SK-N-DZ (cell line): ENCODE measurements around the gene PIGQ.

Experiments
- DNase-seq: peaks from one replicate; pipeline ENCODE4 v3.0.0-alpha.2; 2015; ENCODE audit warnings: low spot score
- small RNA-seq, 2 experiments: library from RNA; depleted of rRNA; stranded (forward); fragments of <200 nt; gene quantifications; one replicate each; pipeline ENCODE3, GENCODE V24; 2014

The PIGQ gene

DNA sequence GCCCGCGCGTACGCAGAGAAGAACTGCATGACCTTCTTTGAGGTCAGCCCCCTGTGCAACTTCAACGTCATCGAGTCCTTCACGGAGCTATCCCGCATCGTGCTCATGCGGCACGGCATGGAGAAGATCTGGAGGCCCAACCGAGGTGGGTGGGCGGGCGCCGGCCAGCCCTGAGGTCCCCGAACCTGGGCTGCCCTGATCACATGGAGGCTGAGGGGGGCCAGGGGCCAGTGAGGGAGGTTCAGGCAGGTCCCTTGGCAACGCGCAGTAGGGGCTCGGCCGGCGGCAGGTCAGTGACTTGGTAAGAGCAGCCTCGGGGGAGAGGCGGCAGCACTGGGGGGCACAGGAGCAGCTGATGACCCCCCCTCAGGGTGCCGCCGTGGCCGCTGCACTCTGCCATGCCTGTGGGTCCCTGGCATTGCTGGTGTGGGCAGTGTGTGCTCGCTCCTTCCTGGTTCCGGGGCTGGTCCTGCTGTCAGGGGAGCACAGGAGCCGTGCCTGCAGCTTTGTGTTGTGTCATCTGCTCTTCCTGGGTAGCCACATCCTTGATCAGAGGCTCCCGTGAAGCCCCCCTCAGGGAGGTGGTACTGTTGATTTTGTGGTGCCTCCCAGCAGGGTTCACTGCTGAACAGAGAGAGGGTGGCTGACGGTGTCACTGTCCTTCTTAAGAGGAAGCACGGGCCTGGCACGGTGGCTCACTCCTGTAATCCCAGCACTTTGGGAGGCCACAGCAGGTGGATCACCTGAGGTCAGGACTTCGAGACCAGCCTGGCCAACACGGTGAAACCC, 56.4 kb downstream of the PIGQ start:
- no peak for DNase-seq

DNA sequence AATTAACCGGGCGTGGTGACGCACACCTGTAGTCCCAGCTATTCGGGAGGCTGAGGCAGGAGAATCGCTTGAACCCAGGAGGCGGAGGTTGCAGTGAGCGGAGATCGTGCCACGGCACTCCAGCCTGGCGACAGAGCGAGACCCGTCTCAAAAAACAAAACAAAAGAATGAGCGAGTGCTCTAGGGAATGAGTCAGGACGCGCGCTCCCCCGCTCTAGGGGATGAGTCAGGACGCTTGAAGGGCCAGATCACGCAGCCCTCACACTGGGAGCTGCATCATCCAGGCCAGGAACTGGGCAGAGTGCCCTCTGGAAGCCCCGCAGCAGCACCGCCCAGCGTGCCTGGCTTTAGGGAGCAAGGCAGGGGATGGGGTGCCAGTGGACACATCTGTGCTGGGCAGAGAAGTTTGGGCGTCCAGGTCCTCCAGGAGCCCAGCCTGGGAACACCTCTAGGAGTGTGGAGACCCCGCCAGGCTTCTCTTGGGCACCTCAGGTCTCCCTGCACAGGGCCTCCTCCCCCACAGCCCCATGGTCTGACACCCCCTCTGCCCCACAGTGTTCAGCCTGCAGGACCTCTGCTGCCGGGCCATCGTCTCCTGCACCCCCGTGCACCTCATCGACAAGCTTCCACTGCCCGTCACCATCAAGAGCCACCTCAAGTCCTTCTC, 57.2 kb downstream of the PIGQ start:
- DNase-seq = no peak

DNA sequence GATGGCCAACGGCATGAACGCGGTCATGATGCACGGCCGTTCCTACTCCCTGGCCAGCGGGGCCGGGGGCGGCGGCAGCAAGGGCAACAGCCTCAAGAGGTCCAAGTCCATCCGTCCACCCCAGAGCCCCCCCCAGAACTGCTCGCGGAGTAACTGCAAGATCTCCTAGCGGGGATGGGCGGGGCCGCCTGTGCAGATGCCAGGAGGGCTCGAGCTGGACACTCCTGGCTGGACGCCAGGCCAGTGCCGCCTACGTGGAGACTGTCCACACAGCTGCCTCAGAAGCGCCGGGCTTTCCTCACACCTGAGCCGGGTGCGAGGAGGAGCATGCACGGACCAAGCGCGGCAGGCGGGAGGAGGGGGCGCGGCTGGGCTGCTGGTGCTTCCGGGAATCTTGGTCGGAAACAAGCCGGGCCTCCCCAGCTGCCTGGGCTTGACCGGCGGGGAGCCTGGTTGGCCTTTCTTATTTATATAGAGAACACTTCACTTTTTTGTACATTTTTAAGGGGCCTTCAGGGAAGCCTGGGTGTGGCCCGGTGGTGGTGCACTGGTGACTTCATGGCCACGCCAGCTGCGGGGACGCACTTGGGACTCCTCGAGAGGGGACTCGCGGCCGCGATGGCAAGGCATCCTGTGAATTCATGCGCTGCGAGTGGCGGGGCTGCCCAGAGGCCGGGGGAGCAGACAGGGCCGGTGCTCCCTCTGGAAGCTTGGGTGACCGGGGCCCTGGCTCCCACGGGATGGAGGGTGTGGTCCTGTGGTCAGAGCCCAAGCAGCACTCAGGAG, 57.9 kb downstream of the PIGQ start:
- no peak for DNase-seq

DNA sequence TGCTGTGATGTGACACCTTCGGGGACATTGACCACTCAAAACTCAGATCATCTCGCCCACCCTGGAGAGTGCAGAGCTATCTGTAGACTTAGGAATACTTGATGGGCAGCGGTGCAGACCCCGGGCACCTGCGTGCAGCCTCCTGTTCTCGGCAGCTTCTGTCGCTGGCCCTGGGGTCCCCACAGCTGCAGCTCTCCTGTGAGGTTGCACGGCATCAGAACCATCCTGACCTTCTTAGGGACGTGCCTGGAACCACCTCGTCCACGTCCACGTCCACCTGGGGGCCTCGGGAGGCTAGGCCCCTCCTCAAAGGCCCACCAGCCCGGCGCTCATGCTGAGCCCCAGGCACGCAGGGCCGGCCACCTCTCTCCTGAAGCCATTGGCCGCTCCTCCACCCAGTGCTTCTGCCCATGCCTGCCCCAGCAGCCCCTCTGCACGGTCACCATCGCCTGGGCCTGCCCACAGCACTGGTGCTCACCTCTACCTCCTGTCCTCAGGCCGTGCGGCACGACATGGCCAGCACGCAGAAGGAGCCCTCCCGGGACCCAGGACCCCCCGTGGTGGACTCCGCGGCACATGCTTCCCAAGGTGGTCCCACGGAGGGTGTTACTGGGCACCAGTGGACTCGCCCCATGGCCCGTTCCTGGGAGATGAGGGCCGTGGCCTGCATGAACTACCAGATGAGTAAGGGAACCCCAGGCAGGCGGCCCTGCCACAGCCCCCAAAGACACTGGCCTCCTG, 58.7 kb downstream of the PIGQ start:
- DNase-seq = no peak

DNA sequence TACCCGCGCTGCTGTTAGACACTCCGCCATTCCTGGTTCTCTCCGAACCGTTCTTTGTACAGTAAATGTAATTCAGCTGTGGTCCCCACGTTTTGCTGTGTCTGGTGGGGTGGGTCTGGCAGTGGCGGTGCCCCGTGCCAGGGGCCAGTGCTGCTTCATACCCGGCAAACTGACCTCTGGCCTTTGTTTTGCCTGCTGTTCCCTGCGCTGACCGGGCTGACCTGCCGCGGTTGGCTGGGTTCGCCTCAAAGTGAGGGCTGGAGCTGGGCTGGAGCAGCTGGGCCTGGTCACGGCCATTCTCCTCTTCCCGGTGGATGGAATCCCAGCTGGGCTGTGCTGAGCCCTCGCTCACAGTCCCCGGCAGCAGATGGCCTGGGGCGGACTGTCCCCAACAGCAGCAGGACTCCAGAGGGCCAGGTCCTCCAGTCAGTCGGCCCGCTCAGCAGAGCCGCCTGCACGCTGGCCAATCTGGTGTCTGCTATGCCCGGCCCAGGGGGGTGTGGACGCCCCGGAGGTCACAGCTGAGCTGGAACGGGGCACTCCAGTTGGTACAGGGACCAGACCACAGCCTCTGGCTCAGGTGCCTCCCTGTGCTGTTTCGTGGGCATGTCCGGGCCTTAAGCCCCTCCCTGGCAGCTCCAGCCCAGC, 59.5 kb downstream of the PIGQ start:
- peak; percentile 82 for DNase-seq

DNA sequence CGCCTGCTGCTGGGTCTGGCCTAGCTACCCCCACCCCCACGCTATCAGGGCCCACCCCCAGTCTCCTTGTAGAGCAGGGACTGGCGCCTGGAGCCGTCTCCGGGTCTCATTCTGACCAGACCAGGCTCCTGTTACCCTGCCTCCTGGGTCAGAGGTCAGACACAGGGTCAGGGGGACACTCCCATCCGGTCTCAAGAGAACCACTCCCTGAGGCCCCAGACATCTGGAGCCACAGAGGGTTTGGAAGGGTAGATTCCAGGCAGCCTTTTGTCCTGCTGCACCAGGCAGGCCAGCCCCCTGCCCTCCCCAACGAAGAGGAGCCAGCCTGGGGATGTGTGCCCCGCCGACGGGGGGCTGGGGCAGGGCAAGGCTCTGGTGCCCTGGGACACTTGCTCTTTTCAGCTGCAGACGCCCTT, 60.1 kb downstream of the PIGQ start:
- DNase-seq = no peak

DNA sequence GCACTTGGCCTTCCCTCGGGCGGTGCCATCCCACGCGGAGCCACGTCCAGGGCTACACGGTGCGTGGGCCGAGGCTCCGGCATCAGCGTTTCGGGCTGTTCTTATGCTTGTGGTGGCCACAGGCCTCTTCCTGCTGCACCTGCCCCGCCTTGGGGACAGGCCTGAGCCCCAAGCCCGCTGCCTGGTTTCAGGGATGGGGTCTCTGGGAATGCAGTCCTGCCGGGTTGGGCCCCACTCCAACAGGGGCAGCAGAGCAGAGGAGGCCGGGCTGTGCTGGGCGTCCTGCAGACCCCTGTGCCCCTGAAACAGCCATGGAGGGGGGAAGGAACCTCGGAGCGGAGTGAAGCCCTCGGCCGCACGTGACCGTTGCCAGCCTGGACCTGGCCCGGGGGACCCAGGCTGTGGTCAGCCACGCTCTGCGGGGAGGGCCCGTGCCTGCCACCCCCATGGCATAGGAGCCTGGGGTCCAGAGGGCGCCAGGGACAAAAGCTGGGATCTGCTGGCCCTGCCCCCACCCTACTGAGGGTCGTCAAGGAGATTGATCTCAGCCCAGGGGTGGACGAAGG, 60.6 kb downstream of the PIGQ start:
- peak; percentile 44 for DNase-seq

DNA sequence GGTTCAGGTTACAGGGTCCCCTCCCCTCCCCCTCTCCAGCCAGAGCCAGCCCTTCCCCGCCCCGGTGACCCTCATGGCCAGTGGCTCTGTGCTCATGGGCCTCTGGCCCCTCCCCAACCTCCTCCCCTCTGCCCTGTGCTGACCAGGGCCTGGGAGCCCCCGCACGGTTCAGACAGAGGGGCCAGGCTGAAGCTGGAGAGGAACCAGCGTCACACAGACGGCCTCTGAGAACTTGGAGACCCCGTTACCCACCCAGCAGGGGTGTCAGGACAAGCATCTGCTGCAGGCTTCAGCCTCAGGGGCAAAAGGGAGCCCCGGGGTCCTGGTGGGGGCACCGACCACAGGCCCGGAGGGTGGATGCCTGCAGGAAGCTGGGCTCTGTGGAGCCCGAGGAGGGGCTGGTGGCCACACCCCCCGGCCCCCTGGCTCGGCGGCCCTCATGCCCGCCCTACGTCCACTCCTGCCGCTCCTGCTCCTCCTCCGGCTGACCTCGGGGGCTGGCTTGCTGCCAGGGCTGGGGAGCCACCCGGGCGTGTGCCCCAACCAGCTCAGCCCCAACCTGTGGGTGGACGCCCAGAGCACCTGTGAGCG, 61.1 kb downstream of the PIGQ start, which contains the start of gene WFIKKN1:
Gene WFIKKN1, plus strand, starts transcription at position 171 of the 591 bp plus-strand sequence. Its CDS starts 269 bp downstream, at position 440.
- peak; percentile 54 for DNase-seq

DNA sequence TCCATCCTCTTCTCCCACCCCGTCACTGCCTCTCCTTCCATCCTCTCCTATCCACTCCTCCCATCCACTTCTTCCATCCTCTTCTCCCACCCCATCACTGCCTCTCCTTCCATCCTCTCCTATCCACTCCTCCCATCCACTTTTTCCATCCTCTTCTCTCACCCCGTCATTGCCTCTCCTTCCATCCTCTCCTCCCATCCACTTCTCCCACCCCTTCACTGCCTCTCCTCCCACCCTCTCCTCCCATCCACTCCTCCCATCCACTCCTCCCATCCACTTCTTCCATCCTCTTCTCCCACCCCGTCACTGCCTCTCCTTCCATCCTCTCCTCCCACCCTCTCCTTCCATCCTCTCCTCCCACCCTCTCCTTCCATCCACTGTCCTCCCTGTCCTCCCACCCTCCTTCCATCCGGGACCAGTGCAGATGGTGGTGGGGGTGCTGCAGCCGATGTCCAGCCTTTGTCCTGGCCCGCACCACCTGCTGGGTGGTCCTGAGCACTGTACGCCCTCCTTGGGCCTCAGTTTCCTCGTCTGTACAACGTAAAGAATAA, 62.1 kb downstream of the PIGQ start:
- DNase-seq = no peak

DNA sequence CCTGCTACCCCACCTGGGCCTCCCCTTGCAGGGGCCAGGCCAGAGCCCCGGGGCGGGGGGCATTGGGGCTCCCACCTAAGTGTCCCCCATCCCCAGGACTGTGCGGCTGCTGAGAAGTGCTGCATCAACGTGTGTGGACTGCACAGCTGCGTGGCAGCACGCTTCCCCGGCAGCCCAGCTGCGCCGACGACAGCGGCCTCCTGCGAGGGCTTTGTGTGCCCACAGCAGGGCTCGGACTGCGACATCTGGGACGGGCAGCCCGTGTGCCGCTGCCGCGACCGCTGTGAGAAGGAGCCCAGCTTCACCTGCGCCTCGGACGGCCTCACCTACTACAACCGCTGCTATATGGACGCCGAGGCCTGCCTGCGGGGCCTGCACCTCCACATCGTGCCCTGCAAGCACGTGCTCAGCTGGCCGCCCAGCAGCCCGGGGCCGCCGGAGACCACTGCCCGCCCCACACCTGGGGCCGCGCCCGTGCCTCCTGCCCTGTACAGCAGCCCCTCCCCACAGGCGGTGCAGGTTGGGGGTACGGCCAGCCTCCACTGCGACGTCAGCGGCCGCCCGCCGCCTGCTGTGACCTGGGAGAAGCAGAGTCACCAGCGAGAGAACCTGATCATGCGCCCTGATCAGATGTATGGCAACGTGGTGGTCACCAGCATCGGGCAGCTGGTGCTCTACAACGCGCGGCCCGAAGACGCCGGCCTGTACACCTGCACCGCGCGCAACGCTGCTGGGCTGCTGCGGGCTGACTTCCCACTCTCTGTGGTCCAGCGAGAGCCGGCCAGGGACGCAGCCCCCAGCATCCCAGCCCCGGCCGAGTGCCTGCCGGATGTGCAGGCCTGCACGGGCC, 62.9 kb downstream of the PIGQ start:
- DNase-seq = no peak

DNA sequence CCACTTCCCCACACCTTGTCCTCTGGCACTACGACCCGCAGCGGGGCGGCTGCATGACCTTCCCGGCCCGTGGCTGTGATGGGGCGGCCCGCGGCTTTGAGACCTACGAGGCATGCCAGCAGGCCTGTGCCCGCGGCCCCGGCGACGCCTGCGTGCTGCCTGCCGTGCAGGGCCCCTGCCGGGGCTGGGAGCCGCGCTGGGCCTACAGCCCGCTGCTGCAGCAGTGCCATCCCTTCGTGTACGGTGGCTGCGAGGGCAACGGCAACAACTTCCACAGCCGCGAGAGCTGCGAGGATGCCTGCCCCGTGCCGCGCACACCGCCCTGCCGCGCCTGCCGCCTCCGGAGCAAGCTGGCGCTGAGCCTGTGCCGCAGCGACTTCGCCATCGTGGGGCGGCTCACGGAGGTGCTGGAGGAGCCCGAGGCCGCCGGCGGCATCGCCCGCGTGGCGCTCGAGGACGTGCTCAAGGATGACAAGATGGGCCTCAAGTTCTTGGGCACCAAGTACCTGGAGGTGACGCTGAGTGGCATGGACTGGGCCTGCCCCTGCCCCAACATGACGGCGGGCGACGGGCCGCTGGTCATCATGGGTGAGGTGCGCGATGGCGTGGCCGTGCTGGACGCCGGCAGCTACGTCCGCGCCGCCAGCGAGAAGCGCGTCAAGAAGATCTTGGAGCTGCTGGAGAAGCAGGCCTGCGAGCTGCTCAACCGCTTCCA, 63.7 kb downstream of the PIGQ start:
- no peak for DNase-seq

Small RNA genes lying within 50 kb of the gene (small RNA-seq; reads per million reads assigned to genes)
- gene MIR3176 (0.24 to 3.9 reads per million in 2 experiments), gene MIR5587 (0.03 to 0.27 reads per million in 2 experiments), gene Z98883.1 (0 to 0.03 reads per million in 2 experiments)
